PC-9 (cell line): ENCODE data around the gene RAB40B. TPM values are rescaled to one million over a fixed set of nuclear protein-coding genes. Genes with fewer than 3 reads are reported as not detected.

Experiments used
- BruUV-seq: library from RNA; stranded (reverse); fragments of 400-500 nt; replicated peaks from 2 replicates; lab custom pipeline; 2021; lab: Mats Ljungman, UMichigan
- CTCF ChIA-PET: fragments of 300-600 bp; sonication (Branson Sonifier 250); formaldehyde crosslinking; loops from one replicate; lab custom pipeline; 2022; ENCODE audit warnings: antibody characterized with exemption; lab: Charles Lee
- POLR2A ChIA-PET: fragments of 300-600 bp; sonication (Branson Sonifier 250); formaldehyde crosslinking; loops from one replicate; lab custom pipeline; 2022; ENCODE audit warnings: antibody characterized with exemption; ENCODE audit not compliant: unreplicated experiment; lab: Charles Lee
- DNase-seq, 2 experiments: peaks; one replicate each; pipeline versions ENCODE4 v3.0.0 to v3.0.0-alpha.2; 2015 to 2022; ENCODE audit warnings: mixed read lengths in 1 of 2
- H2AFZ ChIP-seq: fragments of 200-600 bp; sonication (generic); 2 replicates; pipeline ENCODE4 v1.8.1; 2017; ENCODE audit warnings: antibody characterized with exemption
- H3F3A ChIP-seq: fragments of 200-600 bp; sonication (generic); 2 replicates; pipeline ENCODE4 v1.8.1; 2017; ENCODE audit warnings: antibody characterized with exemption, mild to moderate bottlenecking, low read depth; ENCODE audit not compliant: insufficient read depth
- H3K27ac ChIP-seq: fragments of 200-600 bp; sonication (generic); 2 replicates; pipeline ENCODE4 v1.6.1; 2016; ENCODE audit warnings: mixed run types
- H3K27me3 ChIP-seq: fragments of 200-600 bp; sonication (generic); 2 replicates; pipeline ENCODE4 v1.6.1; 2016; ENCODE audit warnings: low read depth, mixed run types; ENCODE audit not compliant: insufficient read depth
- H3K36me3 ChIP-seq: fragments of 200-600 bp; sonication (generic); 2 replicates; pipeline ENCODE4 v1.6.1; 2016; ENCODE audit warnings: low read depth, mixed run types
- H3K4me1 ChIP-seq: fragments of 200-600 bp; sonication (generic); replicated peaks from 2 replicates; pipeline ENCODE4 v1.6.1; 2016; ENCODE audit warnings: mixed run types; ENCODE audit not compliant: insufficient read depth
- H3K4me2 ChIP-seq: fragments of 200-600 bp; sonication (generic); 2 replicates; pipeline ENCODE4 v1.6.1; 2017; ENCODE audit warnings: mixed run types
- H3K4me3 ChIP-seq: fragments of 200-600 bp; sonication (generic); 2 replicates; pipeline ENCODE4 v1.6.1; 2016; ENCODE audit warnings: mixed run types
- H3K79me2 ChIP-seq: fragments of 200-600 bp; sonication (generic); 2 replicates; pipeline ENCODE4 v1.6.1; 2017; ENCODE audit warnings: low read depth, mixed run types
- H3K9me2 ChIP-seq: fragments of 200-600 bp; sonication (generic); 2 replicates; pipeline ENCODE4 v1.8.1; 2017; ENCODE audit warnings: mild to moderate bottlenecking; ENCODE audit not compliant: insufficient read depth
- H3K9me3 ChIP-seq: fragments of 200-600 bp; sonication (generic); 2 replicates; pipeline ENCODE4 v1.8.1; 2016; ENCODE audit warnings: low read depth; ENCODE audit not compliant: insufficient read depth
- H4K20me1 ChIP-seq: fragments of 200-600 bp; sonication (generic); 2 replicates; pipeline ENCODE4 v1.8.1; 2017; ENCODE audit not compliant: insufficient read depth
- CTCF ChIP-seq: fragments of 200-600 bp; sonication (generic); conservative IDR thresholded peaks from 2 replicates; pipeline ENCODE4 v1.6.1; 2017; ENCODE audit warnings: mixed run types, antibody characterized with exemption, mild to moderate bottlenecking, moderate library complexity
- EZH2 ChIP-seq: fragments of 200-600 bp; sonication (generic); IDR thresholded peaks from 2 replicates; pipeline ENCODE4 v1.8.0; 2017; ENCODE audit warnings: antibody characterized with exemption, low read depth
- intact Hi-C: fragments of 100-400 bp; cut with micrococcal nuclease; formaldehyde crosslinking; loops from one replicate; pipeline ENCODE4 v1.10.0; 2022; ENCODE audit not compliant: unreplicated experiment
- total RNA-seq: library from RNA; stranded (reverse); gene quantifications from 2 replicates; pipeline ENCODE4 v1.2.3, GENCODE V29; 2021

RAB40B gene
- total RNA-seq, 1 experiment from 2014 or later, result 7.9 TPM

GRCh38 chr17:82729479-82730260 lies 31.2 kb upstream of the RAB40B start:
- Histone ChIP-seq H3K79me2 (no peaks in the 10 kb centered on the region), H3K36me3 (no peaks in the 10 kb centered on the region), H3F3A (no peaks in the 10 kb centered on the region), H3K27ac (no peak overlapping the region), H3K4me2 (no peak overlapping the region), H3K9me2 (no peaks in the 10 kb centered on the region), H3K4me3 (no peak overlapping the region), H3K4me1 (no peaks in the 10 kb centered on the region), H4K20me1 (no peaks in the 10 kb centered on the region), H3K9me3 (no peaks in the 10 kb centered on the region), H3K27me3 (no peaks in the 10 kb centered on the region), H2AFZ (no peak overlapping the region)
- ChIA-PET CTCF (no interaction called here), POLR2A (no interaction called here)
- TF ChIP-seq CTCF (no peak), EZH2 (no peak)
- no TSS peak for BruUV-seq
- intact Hi-C loops, result no loop called here
- DNase-seq, result no peak

GRCh38 chr17:82726427-82726826 lies 27.9 kb upstream of the RAB40B start:
- Histone ChIP-seq H3K27ac (no peak overlapping the region), H3K9me3 (no peaks in the 10 kb centered on the region), H3K79me2 (no peaks in the 10 kb centered on the region), H3K4me3 (no peak overlapping the region), H3K36me3 (no peaks in the 10 kb centered on the region), H2AFZ (no peak overlapping the region), H3F3A (no peaks in the 10 kb centered on the region), H4K20me1 (no peaks in the 10 kb centered on the region), H3K4me1 (no peaks in the 10 kb centered on the region), H3K27me3 (no peaks in the 10 kb centered on the region), H3K9me2 (no peaks in the 10 kb centered on the region), H3K4me2 (no peak overlapping the region)
- no TSS peak for BruUV-seq
- CTCF ChIA-PET, result no interaction called here
- intact Hi-C loops, result no loop called here
- POLR2A ChIA-PET, result no interaction called here
- no peak for DNase-seq
- no peak for TF ChIP-seq CTCF
- no peak for TF ChIP-seq EZH2

GRCh38 chr17:82723169-82723807 lies 24.8 kb upstream of the RAB40B start:
- intact Hi-C loops, result no loop called here
- no peak overlapping the region for H3K4me2 ChIP-seq
- H4K20me1 ChIP-seq, result no peaks in the 10 kb centered on the region
- H3K27ac ChIP-seq, result no peak overlapping the region
- no TSS peak for BruUV-seq
- no peaks in the 10 kb centered on the region for H3K9me2 ChIP-seq
- H3K4me1 ChIP-seq, result no peaks in the 10 kb centered on the region
- ChIA-PET CTCF (no interaction called here), POLR2A (no interaction called here)
- no peak overlapping the region for H2AFZ ChIP-seq
- no peaks in the 10 kb centered on the region for H3F3A ChIP-seq
- TF ChIP-seq EZH2 (no peak), CTCF (no peak)
- no peaks in the 10 kb centered on the region for H3K27me3 ChIP-seq
- no peaks in the 10 kb centered on the region for H3K79me2 ChIP-seq
- H3K4me3 ChIP-seq, result no peak overlapping the region
- DNase-seq, result no peak
- H3K36me3 ChIP-seq, result no peaks in the 10 kb centered on the region
- no peaks in the 10 kb centered on the region for H3K9me3 ChIP-seq
